OCI-LY3 (cell line): Measurements from ENCODE around the gene DTX3L.
"Not testable (repeated sequence)": the region's sequence is repeated elsewhere in the genome, so short reads cannot be mapped to it uniquely, and the experiment has no call there.

Source experiments
- H2AFZ ChIP-seq: fragments of 200-600, 300-600 bp; shearing (Covaris generic); 2 replicates; pipeline ENCODE4 v1.6.0; 2014; ENCODE audit warnings: antibody characterized with exemption, low read depth, low read length
- H3K27ac ChIP-seq: fragments of 200-600, 300-600 bp; sonication (generic); 2 replicates; pipeline ENCODE4 v1.5.1; 2014; ENCODE audit warnings: mild to moderate bottlenecking, low read length, moderate library complexity, mixed read lengths
- H3K27me3 ChIP-seq: fragments of 200-600, 300-600 bp; sonication (generic); 2 replicates; pipeline ENCODE4 v1.6.1; 2014; ENCODE audit warnings: low read depth, low read length, mixed read lengths
- H3K36me3 ChIP-seq: fragments of 200-600, 300-600 bp; sonication (generic); replicated peaks from 2 replicates; pipeline ENCODE3; 2014; ENCODE audit warnings: low read depth, low read length, mixed read lengths
- H3K4me1 ChIP-seq: fragments of 300-600, 200-600 bp; sonication (generic); 2 replicates; pipeline ENCODE4 v1.6.1; 2014; ENCODE audit warnings: low read length, mixed read lengths
- H3K4me2 ChIP-seq: fragments of 200-600, 300-600 bp; sonication (generic); 2 replicates; pipeline ENCODE4 v1.6.1; 2014; ENCODE audit warnings: low read length, mixed read lengths
- H3K4me3 ChIP-seq: fragments of 300-600, 200-600 bp; sonication (generic); 2 replicates; pipeline ENCODE4 v1.5.1; 2014; ENCODE audit warnings: antibody characterized with exemption, mild to moderate bottlenecking, low read length, moderate library complexity
- H3K79me2 ChIP-seq: fragments of 300-600, 200-600 bp; shearing (Covaris generic); 2 replicates; pipeline ENCODE4 v1.6.1; 2014; ENCODE audit warnings: mild to moderate bottlenecking, low read length, mixed read lengths
- H3K9ac ChIP-seq: fragments of 300-600, 200-600 bp; shearing (Covaris generic); 2 replicates; pipeline ENCODE4 v1.6.0; 2014; ENCODE audit warnings: mild to moderate bottlenecking, low read length, moderate library complexity
- H3K9me3 ChIP-seq: fragments of 200-600, 300-600 bp; shearing (Covaris generic); 2 replicates; pipeline ENCODE4 v1.6.1; 2014; ENCODE audit warnings: low read length, mixed read lengths; ENCODE audit not compliant: insufficient read depth
- H4K20me1 ChIP-seq: fragments of 200-600, 300-600 bp; sonication (generic); 2 replicates; pipeline ENCODE4 v1.6.1; 2016; ENCODE audit warnings: low read length, mixed read lengths; ENCODE audit not compliant: insufficient read depth
- EZH2phosphoT487 ChIP-seq: fragments of 200-600 bp; shearing (Covaris generic); IDR thresholded peaks from 2 replicates; pipeline ENCODE4 v1.6.1; 2018; ENCODE audit warnings: antibody characterized with exemption, mixed run types, low read depth
- TF ChIP-seq, protein P1 (sequence below): fragments of 200-600, 300-600 bp; sonication (generic); IDR thresholded peaks from 2 replicates; pipeline ENCODE4 v1.5.1; 2014; ENCODE audit warnings: antibody characterized with exemption, low read length, low read depth

The DTX3L gene

DNA sequence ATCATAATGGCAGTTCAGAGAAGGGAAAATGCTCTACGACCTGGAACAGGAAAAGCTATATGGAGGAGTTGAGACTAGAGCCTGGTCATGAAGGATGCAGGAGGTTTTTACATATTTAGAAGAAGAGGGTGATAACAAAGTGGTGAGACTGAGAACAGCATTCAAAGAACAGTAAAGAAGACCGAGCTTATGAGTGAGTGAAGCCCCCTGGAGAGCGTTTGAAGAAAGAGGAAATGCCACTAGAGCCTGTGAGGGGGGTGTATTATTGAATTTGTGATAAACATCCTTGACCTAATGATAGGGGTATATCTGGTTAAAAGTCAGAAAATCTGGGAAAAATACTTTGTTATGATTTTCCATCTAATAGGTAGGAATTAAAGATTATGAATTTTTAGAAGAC lies 4.2 kb upstream of the DTX3L start:
- Histone ChIP-seq H3K9ac (no peak overlapping the region), H3K4me3 (no peak overlapping the region), H3K36me3 (peaks cover 50% of the 10 kb centered on the region), H3K27me3 (no peaks in the 10 kb centered on the region), H2AFZ (no peak overlapping the region), H3K4me1 (peaks cover 43% of the 10 kb centered on the region), H3K27ac (no peak overlapping the region), H4K20me1 (no peaks in the 10 kb centered on the region), H3K4me2 (no peak overlapping the region), H3K9me3 (no peaks in the 10 kb centered on the region), H3K79me2 (peaks cover 53% of the 10 kb centered on the region)
- no peak for TF ChIP-seq EZH2phosphoT487
- TF ChIP-seq, protein P1, sequence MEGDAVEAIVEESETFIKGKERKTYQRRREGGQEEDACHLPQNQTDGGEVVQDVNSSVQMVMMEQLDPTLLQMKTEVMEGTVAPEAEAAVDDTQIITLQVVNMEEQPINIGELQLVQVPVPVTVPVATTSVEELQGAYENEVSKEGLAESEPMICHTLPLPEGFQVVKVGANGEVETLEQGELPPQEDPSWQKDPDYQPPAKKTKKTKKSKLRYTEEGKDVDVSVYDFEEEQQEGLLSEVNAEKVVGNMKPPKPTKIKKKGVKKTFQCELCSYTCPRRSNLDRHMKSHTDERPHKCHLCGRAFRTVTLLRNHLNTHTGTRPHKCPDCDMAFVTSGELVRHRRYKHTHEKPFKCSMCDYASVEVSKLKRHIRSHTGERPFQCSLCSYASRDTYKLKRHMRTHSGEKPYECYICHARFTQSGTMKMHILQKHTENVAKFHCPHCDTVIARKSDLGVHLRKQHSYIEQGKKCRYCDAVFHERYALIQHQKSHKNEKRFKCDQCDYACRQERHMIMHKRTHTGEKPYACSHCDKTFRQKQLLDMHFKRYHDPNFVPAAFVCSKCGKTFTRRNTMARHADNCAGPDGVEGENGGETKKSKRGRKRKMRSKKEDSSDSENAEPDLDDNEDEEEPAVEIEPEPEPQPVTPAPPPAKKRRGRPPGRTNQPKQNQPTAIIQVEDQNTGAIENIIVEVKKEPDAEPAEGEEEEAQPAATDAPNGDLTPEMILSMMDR = no peak

DNA sequence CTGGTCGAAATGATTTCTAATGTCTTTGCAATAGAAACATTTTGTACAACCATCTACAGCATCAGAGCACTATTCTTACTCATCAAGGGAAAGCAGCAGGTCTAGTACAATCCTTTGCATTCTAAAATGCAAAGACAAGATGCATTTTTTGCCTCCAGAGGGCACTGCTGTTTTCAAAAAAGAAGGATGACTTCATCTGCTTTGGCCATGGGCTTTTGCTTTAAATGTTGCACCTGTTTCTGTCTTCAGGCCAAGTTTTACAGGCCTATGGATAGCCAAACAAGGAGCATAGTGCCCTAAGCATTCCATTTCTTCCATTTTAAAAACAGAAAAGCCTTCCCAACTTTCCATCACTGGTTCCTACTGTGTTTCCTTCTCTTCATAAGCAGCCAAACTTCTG lies 3.5 kb upstream of the DTX3L start:
- no peak overlapping the region for H3K4me3 ChIP-seq
- H3K79me2 ChIP-seq = peaks cover 59% of the 10 kb centered on the region
- H3K27me3 ChIP-seq = no peaks in the 10 kb centered on the region
- peaks cover 44% of the 10 kb centered on the region for H3K36me3 ChIP-seq
- no peak overlapping the region for H2AFZ ChIP-seq
- TF ChIP-seq, protein P1 = peak; percentile 73
- TF ChIP-seq EZH2phosphoT487 = no peak
- peak overlapping the region; percentile 39; the same call in 1 of the 2 replicates for H3K4me2 ChIP-seq
- H3K27ac ChIP-seq = peak overlapping the region; percentile 50
- H3K4me1 ChIP-seq = peaks cover 51% of the 10 kb centered on the region
- peak overlapping the region; percentile 23; the same call in 1 of the 2 replicates for H3K9ac ChIP-seq
- no peaks in the 10 kb centered on the region for H3K9me3 ChIP-seq
- no peaks in the 10 kb centered on the region for H4K20me1 ChIP-seq

DNA sequence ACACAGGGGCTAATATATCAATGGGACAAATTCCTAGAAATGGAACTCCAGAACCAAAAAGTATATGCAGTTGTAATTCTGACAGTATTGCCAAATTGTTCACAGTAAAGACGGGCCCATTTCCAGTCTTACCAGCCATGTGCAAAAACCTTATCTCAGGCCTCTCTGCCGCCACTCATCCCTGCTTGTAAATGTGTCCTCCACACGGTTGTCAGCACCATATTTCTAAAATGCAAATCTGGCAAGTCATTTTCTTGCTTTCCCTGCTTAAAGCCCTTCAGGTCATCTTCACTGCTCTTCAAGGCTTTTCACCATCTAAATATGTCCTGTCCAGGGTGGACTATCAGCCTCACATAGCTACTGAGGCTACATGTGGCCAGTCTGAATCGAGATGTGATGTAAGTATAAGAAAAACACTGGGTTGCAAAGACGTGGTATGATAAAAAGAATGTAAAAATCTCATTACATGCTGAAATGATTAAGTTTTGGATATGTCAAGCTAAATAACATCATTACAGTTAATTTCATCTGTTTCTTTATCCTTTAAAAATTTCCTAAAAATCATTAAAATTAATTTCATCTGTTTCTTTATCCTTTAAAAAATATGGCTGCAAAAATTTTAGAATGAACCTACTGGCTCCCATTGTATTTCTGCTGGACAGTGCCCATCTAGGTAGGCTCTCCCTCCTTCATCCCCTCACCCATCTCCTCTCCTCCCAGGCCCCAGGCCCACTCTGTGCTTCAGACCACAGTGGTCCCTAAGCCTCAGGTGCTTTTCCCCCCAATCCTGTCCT lies 1.0 kb upstream of the DTX3L start:
- peaks cover 72% of the 10 kb centered on the region for H3K4me1 ChIP-seq
- H3K9me3 ChIP-seq = no peaks in the 10 kb centered on the region
- TF ChIP-seq EZH2phosphoT487 = no peak
- TF ChIP-seq, protein P1 = no peak
- H3K79me2 ChIP-seq = peaks cover 70% of the 10 kb centered on the region
- no peak overlapping the region for H2AFZ ChIP-seq
- peaks cover 41% of the 10 kb centered on the region for H3K36me3 ChIP-seq
- H4K20me1 ChIP-seq = no peaks in the 10 kb centered on the region
- H3K27ac ChIP-seq = peak overlapping the region; percentile 91
- H3K27me3 ChIP-seq = no peaks in the 10 kb centered on the region
- peak overlapping the region; percentile 95 for H3K4me2 ChIP-seq
- peak overlapping the region; percentile 99 for H3K9ac ChIP-seq
- peak overlapping the region; percentile 91 for H3K4me3 ChIP-seq

DNA sequence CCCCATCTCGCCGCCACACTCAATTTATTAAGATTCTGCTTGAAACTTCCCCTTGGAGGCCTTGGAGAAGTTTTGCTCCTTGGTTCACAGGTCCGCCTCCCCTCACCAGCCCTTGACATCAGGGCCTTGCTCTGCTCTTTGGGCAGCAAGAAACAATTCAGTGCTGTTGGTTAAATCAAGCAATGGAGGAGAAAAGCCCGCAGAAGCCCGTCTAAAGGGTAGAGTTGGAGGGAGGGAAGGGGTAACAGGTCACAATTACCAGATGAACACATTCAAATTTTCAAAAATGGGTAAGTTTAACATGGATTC lies 467 bp upstream of the DTX3L start:
- Histone ChIP-seq H3K27ac (peak overlapping the region; percentile 91), H3K4me2 (peak overlapping the region; percentile 95), H2AFZ (no peak overlapping the region), H3K36me3 (peaks cover 41% of the 10 kb centered on the region), H3K4me1 (peaks cover 77% of the 10 kb centered on the region), H3K9me3 (no peaks in the 10 kb centered on the region), H3K4me3 (peak overlapping the region; percentile 91), H3K79me2 (peaks cover 70% of the 10 kb centered on the region), H3K27me3 (no peaks in the 10 kb centered on the region), H4K20me1 (no peaks in the 10 kb centered on the region), H3K9ac (peak overlapping the region; percentile 99)
- TF ChIP-seq EZH2phosphoT487 = no peak
- TF ChIP-seq, protein P1 = no peak

DNA sequence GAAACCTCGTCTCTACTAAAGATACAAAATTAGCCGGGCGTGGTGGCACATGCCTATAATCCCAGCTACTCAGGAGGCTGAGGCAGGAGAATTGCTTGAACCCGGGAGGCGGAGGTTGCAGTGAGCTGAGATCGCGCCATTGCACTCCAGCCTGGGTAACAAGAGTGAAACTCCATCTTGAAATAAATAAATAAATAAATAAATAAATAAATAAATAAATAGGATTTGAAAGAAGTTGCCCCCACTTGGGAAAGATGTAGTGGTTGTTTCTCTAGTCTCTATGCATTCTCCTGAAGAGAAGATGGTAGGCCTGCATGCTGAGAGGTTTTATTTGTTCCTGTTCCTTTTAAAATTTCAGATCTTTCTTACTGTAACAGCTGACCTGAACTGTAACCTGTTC lies 4.0 kb downstream of the DTX3L start:
- peak overlapping the region; percentile 53 for H3K9ac ChIP-seq
- peaks cover 66% of the 10 kb centered on the region for H3K36me3 ChIP-seq
- peak overlapping the region; percentile 73 for H3K27ac ChIP-seq
- not testable (repeated sequence) for H3K4me3 ChIP-seq, H3K27me3 ChIP-seq, H4K20me1 ChIP-seq, H2AFZ ChIP-seq, H3K9me3 ChIP-seq
- H3K4me1 ChIP-seq = peaks cover 70% of the 10 kb centered on the region
- H3K4me2 ChIP-seq = peak overlapping the region; percentile 48
- H3K79me2 ChIP-seq = peaks cover 45% of the 10 kb centered on the region
